HCT116 (cell line): Measurements from ENCODE around the gene ASMTL. TPM values are rescaled to one million over a fixed set of nuclear protein-coding genes. Genes with fewer than 3 reads are reported as not detected.

ENCODE experiments used
- ATAC-seq: fragments of 200-7000 bp; cut with Tn5 transposase; 2 replicates; pipeline ENCODE4 v1.9.1; 2020; ENCODE audit warnings: mild to moderate bottlenecking, moderate library complexity
- BruUV-seq: library from RNA; stranded (reverse); fragments of 400-500 nt; replicated peaks from 2 replicates; lab custom pipeline; 2021; lab: Mats Ljungman, UMichigan
- CTCF ChIA-PET: fragments of 300-600 bp; sonication (Branson Sonifier 250); formaldehyde crosslinking; loops from one replicate; lab custom pipeline; 2021; ENCODE audit warnings: antibody characterized with exemption; lab: Charles Lee
- POLR2A ChIA-PET: fragments of 300-600, 350-600 bp; sonication (Branson Sonifier 250); formaldehyde crosslinking; loops from one replicate; lab custom pipeline; 2021; ENCODE audit warnings: antibody characterized with exemption; lab: Charles Lee
- RAD21 ChIA-PET, 2 experiments: fragments of 300-600 bp; sonication (Branson Sonifier 250); formaldehyde crosslinking; loops; one replicate each; lab custom pipeline; 2023; ENCODE audit warnings: low total read pairs in 2 of 2; ENCODE audit not compliant: uncharacterized antibody in 2 of 2, unreplicated experiment in 2 of 2, low non-redundant PET in 1 of 2; lab: Charles Lee
- DNase-seq: peaks from one replicate; pipeline ENCODE4 v3.0.0-alpha.2; 2010; ENCODE audit warnings: low read depth, low spot score
- H2AFZ ChIP-seq: fragments of 200-600 bp; shearing (Covaris generic), sonication (generic); 2 replicates; pipeline ENCODE4 v1.6.1; 2017; ENCODE audit warnings: low read depth, mixed run types, mixed read lengths, antibody characterized with exemption, low read length; ENCODE audit not compliant: poor library complexity, severe bottlenecking
- H3K27ac ChIP-seq: 2 replicates; pipeline ENCODE4 v1.5.1; 2012; ENCODE audit warnings: low read depth, low read length
- H3K27me3 ChIP-seq: fragments of 200-600 bp; sonication (generic); 2 replicates; pipeline ENCODE4 v1.6.1; 2016; ENCODE audit warnings: mixed run types, low read length, mixed read lengths; ENCODE audit not compliant: insufficient read depth
- H3K36me3 ChIP-seq, 2 experiments: fragments of 200-500 bp in 1 of 2; fragments of 200-600 bp in 1 of 2; sonication (Bioruptor generic) in 1 of 2; sonication (generic) in 1 of 2; 2 replicates each; pipeline versions ENCODE4 v1.5.1 to v1.6.1; 2014 to 2016; ENCODE audit warnings: low read length in 2 of 2, inconsistent platforms in 1 of 2, mixed read lengths in 1 of 2, mixed run types in 1 of 2; ENCODE audit not compliant: insufficient read depth in 2 of 2, control insufficient read depth in 1 of 2
- H3K4me1 ChIP-seq, 2 experiments: fragments of 200-600 bp in 1 of 2; sonication (generic) in 1 of 2; 2 replicates each; pipeline versions ENCODE4 v1.5.1 to v1.6.1; 2012 to 2017; ENCODE audit warnings: low read length in 2 of 2, inconsistent platforms in 1 of 2, mild to moderate bottlenecking in 1 of 2, mixed read lengths in 1 of 2, mixed run types in 1 of 2, moderate library complexity in 1 of 2; ENCODE audit not compliant: insufficient read depth in 2 of 2, control insufficient read depth in 1 of 2
- H3K4me2 ChIP-seq: fragments of 200-600 bp; sonication (generic); 2 replicates; pipeline ENCODE4 v1.6.1; 2017; ENCODE audit warnings: mixed run types, low read length, mixed read lengths
- H3K4me3 ChIP-seq, 2 experiments: fragments of 200-600 bp in 1 of 2; sonication (generic) in 1 of 2; replicated peaks in 1 of 2; 2 replicates each; pipeline ENCODE4 v1.5.1; 2011 to 2016; ENCODE audit warnings: low read length in 2 of 2, control low read depth in 1 of 2, low read depth in 1 of 2, mild to moderate bottlenecking in 1 of 2, mixed read lengths in 1 of 2, mixed run types in 1 of 2
- H3K79me2 ChIP-seq: fragments of 200-600 bp; sonication (generic); 2 replicates; pipeline ENCODE4 v1.6.1; 2017; ENCODE audit warnings: mild to moderate bottlenecking, mixed run types, low read length, moderate library complexity, mixed read lengths; ENCODE audit not compliant: insufficient read depth
- H3K9ac ChIP-seq: fragments of 200-600 bp; sonication (generic); 2 replicates; pipeline ENCODE4 v1.6.1; 2016; ENCODE audit warnings: low read length, mixed read lengths
- H3K9me2 ChIP-seq: fragments of 200-600 bp; sonication (generic), shearing (Covaris generic); 2 replicates; pipeline ENCODE4 v1.6.1; 2017; ENCODE audit warnings: mixed run types, mild to moderate bottlenecking, moderate library complexity; ENCODE audit not compliant: insufficient read depth
- H3K9me3 ChIP-seq, 2 experiments: fragments of 200-500 bp in 1 of 2; fragments of 200-600 bp in 1 of 2; sonication (Bioruptor generic) in 1 of 2; sonication (generic) in 1 of 2; 2 replicates each; pipeline ENCODE4 v1.6.1; 2014 to 2017; ENCODE audit warnings: low read length in 2 of 2, mixed read lengths in 2 of 2, inconsistent platforms in 1 of 2, low read depth in 1 of 2, mild to moderate bottlenecking in 1 of 2, mixed run types in 1 of 2, moderate library complexity in 1 of 2; ENCODE audit not compliant: control insufficient read depth in 1 of 2, insufficient read depth in 1 of 2
- H4K20me1 ChIP-seq: fragments of 200-600 bp; sonication (generic), shearing (Covaris generic); 2 replicates; pipeline ENCODE4 v1.6.1; 2017; ENCODE audit warnings: mixed run types, mild to moderate bottlenecking, moderate library complexity; ENCODE audit not compliant: insufficient read depth
- ATF3 ChIP-seq: IDR thresholded peaks from 2 replicates; pipeline ENCODE4 v1.6.1; 2012
- CBX3 ChIP-seq: IDR thresholded peaks from 2 replicates; pipeline ENCODE4 v1.6.1; 2012; ENCODE audit warnings: low read depth
- CEBPB ChIP-seq: IDR thresholded peaks from 2 replicates; pipeline ENCODE4 v1.6.1; 2012; ENCODE audit warnings: low read depth
- EGR1 ChIP-seq: IDR thresholded peaks from 2 replicates; pipeline ENCODE4 v1.6.1; 2012; ENCODE audit warnings: low read depth
- EZH2 ChIP-seq: fragments of 200-600 bp; sonication (generic); IDR thresholded peaks from 2 replicates; pipeline ENCODE4 v1.6.1; 2017; ENCODE audit warnings: antibody characterized with exemption, mixed run types
- EZH2phosphoT487 ChIP-seq: fragments of 200-600 bp; IDR thresholded peaks from 2 replicates; pipeline ENCODE4 v1.6.1; 2018; ENCODE audit warnings: antibody characterized with exemption, borderline replicate concordance
- JUND ChIP-seq: IDR thresholded peaks from 2 replicates; pipeline ENCODE4 v1.6.1; 2012
- MAX ChIP-seq: IDR thresholded peaks from 2 replicates; pipeline ENCODE4 v1.6.1; 2012
- POLR2A ChIP-seq: IDR thresholded peaks from 2 replicates; pipeline ENCODE4 v1.7.0; 2011; ENCODE audit warnings: borderline replicate concordance; ENCODE audit not compliant: insufficient read depth, insufficient read length; ENCODE audit errors: extremely low read depth
- REST ChIP-seq: IDR thresholded peaks from 2 replicates; pipeline ENCODE4 v1.6.1; 2012; ENCODE audit warnings: low read depth
- SRF ChIP-seq: IDR thresholded peaks from 2 replicates; pipeline ENCODE4 v1.6.1; 2012; ENCODE audit warnings: low read depth
- TCF7L2 ChIP-seq: IDR thresholded peaks from 2 replicates; pipeline ENCODE4 v1.7.0; 2011; ENCODE audit warnings: borderline replicate concordance, inconsistent platforms; ENCODE audit not compliant: insufficient read depth, insufficient read length; ENCODE audit errors: extremely low read depth
- YY1 ChIP-seq: IDR thresholded peaks from 2 replicates; pipeline ENCODE4 v1.6.1; 2011; ENCODE audit warnings: low read length, low read depth, moderate library complexity, mild to moderate bottlenecking; ENCODE audit not compliant: insufficient replicate concordance; ENCODE audit errors: extremely low read depth
- ZBTB33 ChIP-seq: IDR thresholded peaks from 2 replicates; pipeline ENCODE4 v1.6.1; 2011; ENCODE audit warnings: mild to moderate bottlenecking, low read length, moderate library complexity; ENCODE audit not compliant: insufficient replicate concordance; ENCODE audit errors: extremely low read depth
- ZFX ChIP-seq: fragments of 450-650 bp; IDR thresholded peaks from 2 replicates; pipeline ENCODE4 v1.6.1; 2017
- intact Hi-C: fragments of 100-400 bp; cut with micrococcal nuclease; formaldehyde crosslinking; loops from 2 replicates; pipeline ENCODE4 v1.10.0; 2022
- total RNA-seq: library from RNA; stranded (reverse); gene quantifications from one replicate; pipeline ENCODE4 v1.2.1, GENCODE V29; 2021; ENCODE audit not compliant: unreplicated experiment

ASMTL gene
- total RNA-seq, 1 experiment from 2014 or later, result 59.6 TPM

- TF ChIP-seq EZH2phosphoT487 (no peak), ZFX (no peak), CEBPB (no peak), TCF7L2 (no peak), EGR1 (no peak), REST (no peak)
- TF ChIP-seq, all 23 proteins: peak for 4
Observed at GRCh38 chrX:1468250-1468772, 15.6 kb upstream of the ASMTL start (continued).

- no peak for DNase-seq
- Histone ChIP-seq H3K79me2 (no peaks in the 10 kb centered on the region), H3K9me2 (no peaks in the 10 kb centered on the region), H3K27me3 (no peaks in the 10 kb centered on the region), H3K27ac (no peak overlapping the region), H3K36me3 (no peaks in the 10 kb centered on the region), H4K20me1 (no peaks in the 10 kb centered on the region), H3K4me3 (no peak overlapping the region), H3K9me3 (no peaks in the 10 kb centered on the region), H2AFZ (no peak overlapping the region), H3K4me2 (no peak overlapping the region), H3K9ac (no peak overlapping the region), H3K4me1 (peaks cover 0 to 7% of the 10 kb centered on the region in 2 experiments; a peak in 3 of 4 replicates)
- ChIA-PET POLR2A (no interaction called here), RAD21 (no interaction called here), CTCF (no interaction called here)
- no TSS peak for BruUV-seq
- no peak for ATAC-seq
- intact Hi-C loops, result no loop called here
- no peak for TF ChIP-seq CEBPB
- TF ChIP-seq JUND, result no peak
- no peak for TF ChIP-seq ZBTB33
- no peak for TF ChIP-seq EZH2
- TF ChIP-seq ATF3, result no peak
- no peak for TF ChIP-seq MAX
- no peak for TF ChIP-seq CBX3
- no peak for TF ChIP-seq POLR2A
- TF ChIP-seq YY1, result no peak
- TF ChIP-seq REST, result no peak
- TF ChIP-seq SRF, result no peak
Observed at GRCh38 chrX:1466971-1467561, 14.4 kb upstream of the ASMTL start.
